ENCODE data around the gene ACTR3C. TPM values are rescaled to one million over a fixed set of nuclear protein-coding genes. Genes with fewer than 3 reads are reported as not detected.

Gene ACTR3C
- total and polyA plus RNA-seq, 2 of the 13 experiments (the other 11 are each of a cell fraction or from before 2014, with no cell fraction given) = 3.8 to 7.5 TPM

DNA sequence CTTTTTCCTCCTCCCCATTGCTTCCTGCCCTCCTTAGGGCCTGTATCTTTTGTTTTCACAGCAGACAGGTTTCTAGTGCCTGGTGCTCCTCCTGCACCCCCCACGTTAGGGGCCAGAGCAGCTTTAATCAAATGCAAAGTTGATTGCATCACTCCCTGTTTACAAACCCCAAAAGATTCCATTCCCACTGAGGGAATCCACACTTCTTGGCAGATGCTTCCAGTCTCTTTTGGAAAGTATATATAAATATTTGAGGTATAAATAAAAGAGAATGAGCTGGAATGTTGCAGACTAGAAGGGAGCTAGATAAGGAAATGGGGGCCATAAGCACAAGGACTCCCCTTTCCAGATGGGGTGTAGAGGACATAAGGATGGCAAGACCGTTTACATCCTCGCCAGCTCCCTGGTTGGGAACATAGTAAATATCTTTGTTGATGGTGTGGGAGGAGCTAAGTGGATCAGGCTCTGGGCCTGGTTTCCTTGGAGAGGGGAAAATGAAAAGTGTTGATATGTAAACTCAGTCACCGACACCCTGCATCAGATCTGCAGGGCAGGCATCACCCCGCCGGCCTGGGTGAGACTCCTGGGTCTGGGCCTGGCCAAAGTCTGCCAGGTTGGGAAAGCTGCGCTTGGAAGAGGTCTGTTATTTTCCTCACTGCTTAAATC is 11.9 kb upstream of the ACTR3C start (continued):
- TF ChIP-seq CEBPG (CRISPR knock-in tag; IDR thresholded peaks at IDR 0.05) (peak; percentile 61), CEBPB (IDR thresholded peaks at IDR 0.05; ENCODE audit: borderline replicate concordance, low read depth, low read length) (peak; percentile 74), FOXA1 (IDR thresholded peaks at IDR 0.05) (no peak), FOXA1 (CRISPR knock-in tag; IDR thresholded peaks at IDR 0.05) (peak; percentile 49; the same call in 1 of the 2 replicates), ZNF614 (CRISPR knock-in tag; IDR thresholded peaks at IDR 0.05; ENCODE audit: borderline replicate concordance) (no peak), MXD4 (CRISPR knock-in tag; IDR thresholded peaks at IDR 0.05) (no peak)
- TF ChIP-seq, protein P1, sequence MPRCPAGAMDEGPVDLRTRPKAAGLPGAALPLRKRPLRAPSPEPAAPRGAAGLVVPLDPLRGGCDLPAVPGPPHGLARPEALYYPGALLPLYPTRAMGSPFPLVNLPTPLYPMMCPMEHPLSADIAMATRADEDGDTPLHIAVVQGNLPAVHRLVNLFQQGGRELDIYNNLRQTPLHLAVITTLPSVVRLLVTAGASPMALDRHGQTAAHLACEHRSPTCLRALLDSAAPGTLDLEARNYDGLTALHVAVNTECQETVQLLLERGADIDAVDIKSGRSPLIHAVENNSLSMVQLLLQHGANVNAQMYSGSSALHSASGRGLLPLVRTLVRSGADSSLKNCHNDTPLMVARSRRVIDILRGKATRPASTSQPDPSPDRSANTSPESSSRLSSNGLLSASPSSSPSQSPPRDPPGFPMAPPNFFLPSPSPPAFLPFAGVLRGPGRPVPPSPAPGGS (CRISPR knock-in tag; IDR thresholded peaks at IDR 0.05) = no peak

DNA sequence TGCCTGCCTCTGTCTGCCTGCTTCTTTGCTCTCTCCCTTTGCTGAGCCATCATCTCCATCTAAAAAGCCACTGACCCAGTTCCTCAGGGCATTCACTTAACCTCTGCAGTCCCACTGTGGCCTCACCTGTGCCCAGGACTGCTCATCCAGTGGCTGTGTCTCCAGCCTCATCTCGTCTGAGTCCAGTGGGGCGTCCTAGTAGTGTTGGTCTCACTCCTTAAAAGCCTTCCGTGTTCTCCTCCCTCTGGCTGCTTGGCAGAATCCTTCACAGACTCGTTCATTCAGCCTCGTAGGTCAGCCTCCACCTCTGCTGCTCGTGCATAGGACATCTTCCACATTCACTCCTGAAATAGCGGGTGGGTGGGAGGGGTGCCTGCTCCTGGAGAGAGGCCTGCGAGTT is 10.8 kb upstream of the ACTR3C start:
- ATAC-seq (no peak), DNase-seq (ENCODE audit: low spot score) (no peak), FAIRE-seq (no peak)
- ChIA-PET POLR2A (interaction anchor here (1.2 kb wide), 1 partner anchor 35 kb away, joined by 5 read pairs; the partner anchor contains the start of gene REPIN1), CTCF (ENCODE audit: low intra/inter-chr PET ratio, low total read pairs) (no interaction called here)
- Histone ChIP-seq H3K4me2 (ENCODE audit: low read depth, low read length) (no peak overlapping the region), H3K27me3 (ENCODE audit: control insufficient read depth in 1 of 2, insufficient read depth in 2 of 2, low read length in 2 of 2) (no peaks in the 10 kb centered on the region), H3K4me1 (ENCODE audit: insufficient read depth, low read length) (peaks cover 4% of the 10 kb centered on the region), H3K79me2 (ENCODE audit: insufficient read depth, low read length) (no peaks in the 10 kb centered on the region), H3K27ac (ENCODE audit: extremely low read length, insufficient read depth, low read length) (no peak overlapping the region), H3K9me3 (ENCODE audit: low read length) (no peaks in the 10 kb centered on the region), H2AFZ (ENCODE audit: low read length) (no peak overlapping the region), H3K4me3 (replicated peaks in 1 of 3; ENCODE audit: insufficient read depth in 1 of 3, low read depth in 2 of 3, low read length in 3 of 3) (no peak overlapping the region), H4K20me1 (ENCODE audit: insufficient read depth, low read length) (peaks cover 4% of the 10 kb centered on the region; the same call in 1 of the 2 replicates), H3K36me3 (replicated peaks in 1 of 2; ENCODE audit: control insufficient read depth in 1 of 2, insufficient read depth in 2 of 2, low read length in 2 of 2) (peaks cover 16 to 38% of the 10 kb centered on the region in 2 experiments), H3K9ac (ENCODE audit: insufficient read depth, low read depth, low read length) (no peak overlapping the region)
- BruUV-seq (replicated peaks) = no TSS peak
- 97% methylated on average over 7 of the region's 8 CpGs for WGBS (ENCODE audit: low lambda C conversion rate)
- intact Hi-C loops (cut with micrococcal nuclease; ENCODE audit: unreplicated experiment) (no loop called here), in situ Hi-C loops (cut with HindIII; ENCODE audit: extremely low pct_ligation_motif_present, low pct_unique_long_range_greater_than_20kb) (no loop called here)
- TF ChIP-seq TP53 (CRISPR knock-in tag; conservative IDR thresholded peaks at IDR 0.05) (no peak), NFKBIZ (CRISPR knock-in tag; IDR thresholded peaks at IDR 0.05) (no peak), POGZ (CRISPR knock-in tag; IDR thresholded peaks at IDR 0.05) (no peak), ZNF180 (CRISPR knock-in tag; IDR thresholded peaks at IDR 0.05; ENCODE audit: borderline replicate concordance, low read depth) (no peak), ONECUT2 (CRISPR knock-in tag; IDR thresholded peaks at IDR 0.05) (no peak), ARHGAP35 (CRISPR knock-in tag; IDR thresholded peaks at IDR 0.05; ENCODE audit: borderline replicate concordance) (no peak), ZNF75D (CRISPR knock-in tag; IDR thresholded peaks at IDR 0.05; ENCODE audit: borderline replicate concordance) (no peak), HMG20B (CRISPR knock-in tag; conservative IDR thresholded peaks at IDR 0.05) (no peak), FOXA1 (IDR thresholded peaks at IDR 0.05) (no peak), FOXA1 (CRISPR knock-in tag; IDR thresholded peaks at IDR 0.05) (no peak), FOXA3 (CRISPR knock-in tag; IDR thresholded peaks at IDR 0.05) (no peak)
- TF ChIP-seq, protein P2, sequence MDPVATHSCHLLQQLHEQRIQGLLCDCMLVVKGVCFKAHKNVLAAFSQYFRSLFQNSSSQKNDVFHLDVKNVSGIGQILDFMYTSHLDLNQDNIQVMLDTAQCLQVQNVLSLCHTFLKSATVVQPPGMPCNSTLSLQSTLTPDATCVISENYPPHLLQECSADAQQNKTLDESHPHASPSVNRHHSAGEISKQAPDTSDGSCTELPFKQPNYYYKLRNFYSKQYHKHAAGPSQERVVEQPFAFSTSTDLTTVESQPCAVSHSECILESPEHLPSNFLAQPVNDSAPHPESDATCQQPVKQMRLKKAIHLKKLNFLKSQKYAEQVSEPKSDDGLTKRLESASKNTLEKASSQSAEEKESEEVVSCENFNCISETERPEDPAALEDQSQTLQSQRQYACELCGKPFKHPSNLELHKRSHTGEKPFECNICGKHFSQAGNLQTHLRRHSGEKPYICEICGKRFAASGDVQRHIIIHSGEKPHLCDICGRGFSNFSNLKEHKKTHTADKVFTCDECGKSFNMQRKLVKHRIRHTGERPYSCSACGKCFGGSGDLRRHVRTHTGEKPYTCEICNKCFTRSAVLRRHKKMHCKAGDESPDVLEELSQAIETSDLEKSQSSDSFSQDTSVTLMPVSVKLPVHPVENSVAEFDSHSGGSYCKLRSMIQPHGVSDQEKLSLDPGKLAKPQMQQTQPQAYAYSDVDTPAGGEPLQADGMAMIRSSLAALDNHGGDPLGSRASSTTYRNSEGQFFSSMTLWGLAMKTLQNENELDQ (CRISPR knock-in tag; IDR thresholded peaks at IDR 0.05; ENCODE audit: borderline replicate concordance) = no peak
- TF ChIP-seq, protein P3, sequence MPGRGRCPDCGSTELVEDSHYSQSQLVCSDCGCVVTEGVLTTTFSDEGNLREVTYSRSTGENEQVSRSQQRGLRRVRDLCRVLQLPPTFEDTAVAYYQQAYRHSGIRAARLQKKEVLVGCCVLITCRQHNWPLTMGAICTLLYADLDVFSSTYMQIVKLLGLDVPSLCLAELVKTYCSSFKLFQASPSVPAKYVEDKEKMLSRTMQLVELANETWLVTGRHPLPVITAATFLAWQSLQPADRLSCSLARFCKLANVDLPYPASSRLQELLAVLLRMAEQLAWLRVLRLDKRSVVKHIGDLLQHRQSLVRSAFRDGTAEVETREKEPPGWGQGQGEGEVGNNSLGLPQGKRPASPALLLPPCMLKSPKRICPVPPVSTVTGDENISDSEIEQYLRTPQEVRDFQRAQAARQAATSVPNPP (CRISPR knock-in tag; IDR thresholded peaks at IDR 0.05) = no peak

All from HepG2 (cell line).